PC-3 (cell line): ENCODE results near the gene BHLHE23. TPM values are rescaled to one million over a fixed set of nuclear protein-coding genes. Genes with fewer than 3 reads are reported as not detected.

Experiments used
- ATAC-seq: fragments of 200-7000 bp; cut with Tn5 transposase; 2 replicates; pipeline ENCODE4 v1.9.1; 2020; ENCODE audit warnings: mild to moderate bottlenecking, moderate library complexity
- BruUV-seq: library from RNA; stranded (reverse); fragments of 400-500 nt; replicated peaks from 2 replicates; lab custom pipeline; 2021; lab: Mats Ljungman, UMichigan
- CTCF ChIA-PET: fragments of 300-600 bp; sonication (Branson Sonifier 250); formaldehyde crosslinking; loops from one replicate; lab custom pipeline; 2022; ENCODE audit warnings: antibody characterized with exemption; lab: Charles Lee
- POLR2A ChIA-PET: fragments of 300-600 bp; sonication (Branson Sonifier 250); formaldehyde crosslinking; loops from one replicate; lab custom pipeline; 2022; ENCODE audit warnings: antibody characterized with exemption; ENCODE audit not compliant: unreplicated experiment; lab: Charles Lee
- DNase-seq: peaks from one replicate; pipeline ENCODE4 v3.0.0-alpha.2; 2015
- H2AFZ ChIP-seq: fragments of 300-600 bp; sonication (generic); 2 replicates; pipeline ENCODE4 v1.6.0; 2016; ENCODE audit warnings: antibody characterized with exemption, low read length
- H3F3A ChIP-seq: fragments of 300-600 bp; sonication (generic); one replicate; pipeline ENCODE4 v1.6.0; 2017; ENCODE audit warnings: antibody characterized with exemption, low read length, control low read depth, mild to moderate bottlenecking; ENCODE audit not compliant: unreplicated experiment
- H3K27ac ChIP-seq: fragments of 300-600 bp; sonication (generic); 2 replicates; pipeline ENCODE4 v1.5.1; 2016; ENCODE audit warnings: mild to moderate bottlenecking, low read length
- H3K27me3 ChIP-seq: fragments of 300-600 bp; sonication (generic); 2 replicates; pipeline ENCODE4 v1.6.1; 2016; ENCODE audit warnings: low read length, mixed read lengths
- H3K36me3 ChIP-seq: fragments of 300-600 bp; sonication (generic); 2 replicates; pipeline ENCODE4 v1.6.1; 2016; ENCODE audit warnings: low read depth, mixed run types, low read length, mixed read lengths
- H3K4me1 ChIP-seq: fragments of 300-600 bp; sonication (generic); 2 replicates; pipeline ENCODE4 v1.5.1; 2016; ENCODE audit warnings: low read length; ENCODE audit not compliant: insufficient read depth
- H3K4me2 ChIP-seq: fragments of 300-600 bp; sonication (generic); 2 replicates; pipeline ENCODE4 v1.6.0; 2016; ENCODE audit warnings: low read length
- H3K4me3 ChIP-seq: fragments of 300-600 bp; sonication (generic); 2 replicates; pipeline ENCODE4 v1.5.1; 2016; ENCODE audit warnings: mild to moderate bottlenecking, low read length, mixed read lengths
- H3K79me2 ChIP-seq: fragments of 300-600 bp; sonication (generic); 2 replicates; pipeline ENCODE4 v1.6.1; 2017; ENCODE audit warnings: low read length, mixed read lengths
- H3K9ac ChIP-seq: fragments of 300-600 bp; sonication (generic); 2 replicates; pipeline ENCODE4 v1.6.0; 2016; ENCODE audit warnings: mild to moderate bottlenecking, low read length
- H3K9me2 ChIP-seq: fragments of 300-600 bp; sonication (generic); replicated peaks from 2 replicates; pipeline ENCODE4 v1.6.1; 2016; ENCODE audit warnings: mixed run types, low read length, mixed read lengths
- H3K9me3 ChIP-seq: fragments of 300-600 bp; sonication (generic); 2 replicates; pipeline ENCODE4 v1.6.1; 2016; ENCODE audit warnings: low read length, mixed read lengths
- H4K20me1 ChIP-seq: fragments of 300-600 bp; sonication (generic); 2 replicates; pipeline ENCODE4 v1.6.1; 2016; ENCODE audit warnings: low read length, mixed read lengths
- EZH2 ChIP-seq: fragments of 300-600 bp; sonication (generic); IDR thresholded peaks from one replicate; pipeline ENCODE4 v1.6.1; 2017; ENCODE audit warnings: antibody characterized with exemption, mild to moderate bottlenecking, low read length; ENCODE audit not compliant: unreplicated experiment
- EZH2phosphoT487 ChIP-seq: fragments of 300-600 bp; sonication (generic); IDR thresholded peaks from 2 replicates; pipeline ENCODE4 v1.6.1; 2018; ENCODE audit warnings: mild to moderate bottlenecking, antibody characterized with exemption, low read length, borderline replicate concordance
- intact Hi-C: fragments of 100-400 bp; cut with micrococcal nuclease; formaldehyde crosslinking; loops from 2 replicates; pipeline ENCODE4 v1.9.0; 2023
- total RNA-seq: library from RNA; depleted of rRNA; stranded (reverse); fragments of >200 nt; gene quantifications from 2 replicates; pipeline ENCODE4 v1.2.3, GENCODE V29; 2014
- TF ChIP-seq, protein P1 (sequence below): fragments of 300-600 bp; sonication (generic); conservative IDR thresholded peaks from 2 replicates; pipeline ENCODE4 v1.5.1; 2017; ENCODE audit warnings: antibody characterized with exemption, low read depth, mild to moderate bottlenecking, low read length

The BHLHE23 gene
- total RNA-seq, 1 experiment from 2014 or later, result not detected

DNA sequence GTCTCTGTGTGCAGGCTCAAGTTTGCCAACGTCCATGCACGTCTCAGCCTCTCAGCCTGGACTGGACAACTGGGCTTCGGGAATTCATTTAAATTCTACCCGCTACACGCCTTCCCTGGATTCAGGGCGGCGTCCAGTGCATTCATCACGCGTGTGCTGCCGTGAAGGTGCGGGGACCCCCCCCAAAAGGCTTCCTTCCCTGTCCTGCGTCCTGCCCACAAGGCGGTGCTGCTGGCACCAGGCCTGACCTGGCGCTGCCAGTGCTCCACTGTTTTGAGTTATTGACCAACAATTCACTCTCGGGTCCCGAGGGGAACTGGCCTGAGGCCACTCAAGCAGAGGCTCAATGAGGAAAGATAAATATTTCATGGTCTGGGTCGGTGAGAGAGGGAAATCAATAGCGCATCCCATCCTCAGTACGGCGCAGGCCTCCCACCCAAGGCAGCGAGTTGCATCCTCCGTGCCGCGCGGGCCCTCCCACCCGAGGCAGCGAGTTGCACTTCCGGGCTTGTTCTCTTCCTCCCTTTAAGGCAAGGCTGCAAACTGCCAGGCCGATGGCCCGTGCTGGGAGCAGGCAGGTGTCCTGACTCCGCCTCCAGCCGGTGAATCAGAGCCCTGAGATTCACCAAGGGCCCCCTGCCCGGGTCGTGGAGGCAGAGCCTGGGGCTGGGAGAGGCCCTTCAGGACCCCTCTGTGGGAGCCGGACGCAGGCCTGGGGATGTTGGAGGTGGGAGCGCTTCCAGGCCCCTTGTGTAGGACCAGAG, 22.8 kb upstream of the BHLHE23 start:
- Histone ChIP-seq H3K4me1 (no peaks in the 10 kb centered on the region), H3K4me2 (peak overlapping the region; percentile 58; the same call in 1 of the 2 replicates), H3K27me3 (peaks cover 63% of the 10 kb centered on the region), H2AFZ (peak overlapping the region; percentile 34; the same call in 1 of the 2 replicates), H3K9me3 (no peaks in the 10 kb centered on the region), H3F3A (no peaks in the 10 kb centered on the region), H3K9me2 (no peaks in the 10 kb centered on the region), H3K4me3 (no peak overlapping the region), H3K9ac (no peak overlapping the region), H3K79me2 (no peaks in the 10 kb centered on the region), H3K36me3 (no peaks in the 10 kb centered on the region), H3K27ac (no peak overlapping the region), H4K20me1 (no peaks in the 10 kb centered on the region)
- DNase-seq (peak; percentile 40), ATAC-seq (peak; percentile 9; the same call in 1 of the 2 replicates)
- no TSS peak for BruUV-seq
- ChIA-PET POLR2A (no interaction called here), CTCF (no interaction called here)
- no peak for TF ChIP-seq EZH2phosphoT487
- TF ChIP-seq, protein P1, sequence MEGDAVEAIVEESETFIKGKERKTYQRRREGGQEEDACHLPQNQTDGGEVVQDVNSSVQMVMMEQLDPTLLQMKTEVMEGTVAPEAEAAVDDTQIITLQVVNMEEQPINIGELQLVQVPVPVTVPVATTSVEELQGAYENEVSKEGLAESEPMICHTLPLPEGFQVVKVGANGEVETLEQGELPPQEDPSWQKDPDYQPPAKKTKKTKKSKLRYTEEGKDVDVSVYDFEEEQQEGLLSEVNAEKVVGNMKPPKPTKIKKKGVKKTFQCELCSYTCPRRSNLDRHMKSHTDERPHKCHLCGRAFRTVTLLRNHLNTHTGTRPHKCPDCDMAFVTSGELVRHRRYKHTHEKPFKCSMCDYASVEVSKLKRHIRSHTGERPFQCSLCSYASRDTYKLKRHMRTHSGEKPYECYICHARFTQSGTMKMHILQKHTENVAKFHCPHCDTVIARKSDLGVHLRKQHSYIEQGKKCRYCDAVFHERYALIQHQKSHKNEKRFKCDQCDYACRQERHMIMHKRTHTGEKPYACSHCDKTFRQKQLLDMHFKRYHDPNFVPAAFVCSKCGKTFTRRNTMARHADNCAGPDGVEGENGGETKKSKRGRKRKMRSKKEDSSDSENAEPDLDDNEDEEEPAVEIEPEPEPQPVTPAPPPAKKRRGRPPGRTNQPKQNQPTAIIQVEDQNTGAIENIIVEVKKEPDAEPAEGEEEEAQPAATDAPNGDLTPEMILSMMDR, result no peak
- TF ChIP-seq EZH2, result no peak
- intact Hi-C loops, result no loop called here

DNA sequence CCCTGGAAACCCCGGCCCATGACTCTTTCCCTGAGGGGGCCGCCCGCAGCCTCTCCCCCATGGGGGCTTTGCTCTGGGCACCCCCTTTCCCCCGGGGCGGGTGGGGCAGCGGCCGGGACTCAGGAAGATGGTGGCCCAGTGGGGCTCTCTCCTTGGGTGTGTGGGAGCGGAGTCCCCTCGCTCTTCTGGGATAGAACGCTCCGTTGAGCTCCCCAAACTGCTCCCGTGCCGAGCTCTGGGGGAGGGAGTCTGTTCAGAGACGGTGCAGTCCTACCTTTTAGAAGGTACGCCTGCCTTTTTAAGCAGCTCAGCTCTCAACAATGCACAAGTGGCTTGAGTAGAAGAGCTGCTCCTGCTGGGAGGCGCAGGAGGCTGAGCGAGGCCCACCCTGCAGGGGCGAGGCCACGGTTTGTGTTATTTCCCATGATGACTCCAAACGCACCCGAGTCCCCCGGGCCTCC, 21.7 kb upstream of the BHLHE23 start:
- no peaks in the 10 kb centered on the region for H3K36me3 ChIP-seq
- intact Hi-C loops, result no loop called here
- H3K79me2 ChIP-seq, result no peaks in the 10 kb centered on the region
- POLR2A ChIA-PET, result no interaction called here
- H2AFZ ChIP-seq, result no peak overlapping the region
- ATAC-seq, result no peak
- no peak overlapping the region for H3K4me2 ChIP-seq
- no peak overlapping the region for H3K4me3 ChIP-seq
- H3K27me3 ChIP-seq, result peaks cover 72% of the 10 kb centered on the region
- DNase-seq, result no peak
- H3K9me2 ChIP-seq, result no peaks in the 10 kb centered on the region
- TF ChIP-seq, protein P1, result no peak
- no peak for TF ChIP-seq EZH2phosphoT487
- TF ChIP-seq EZH2, result no peak
- H3K9ac ChIP-seq, result no peak overlapping the region
- no peaks in the 10 kb centered on the region for H3K4me1 ChIP-seq
- no peaks in the 10 kb centered on the region for H3K9me3 ChIP-seq
- H3K27ac ChIP-seq, result no peak overlapping the region
- no TSS peak for BruUV-seq
- no peaks in the 10 kb centered on the region for H3F3A ChIP-seq
- H4K20me1 ChIP-seq, result no peaks in the 10 kb centered on the region
- CTCF ChIA-PET, result no interaction called here

DNA sequence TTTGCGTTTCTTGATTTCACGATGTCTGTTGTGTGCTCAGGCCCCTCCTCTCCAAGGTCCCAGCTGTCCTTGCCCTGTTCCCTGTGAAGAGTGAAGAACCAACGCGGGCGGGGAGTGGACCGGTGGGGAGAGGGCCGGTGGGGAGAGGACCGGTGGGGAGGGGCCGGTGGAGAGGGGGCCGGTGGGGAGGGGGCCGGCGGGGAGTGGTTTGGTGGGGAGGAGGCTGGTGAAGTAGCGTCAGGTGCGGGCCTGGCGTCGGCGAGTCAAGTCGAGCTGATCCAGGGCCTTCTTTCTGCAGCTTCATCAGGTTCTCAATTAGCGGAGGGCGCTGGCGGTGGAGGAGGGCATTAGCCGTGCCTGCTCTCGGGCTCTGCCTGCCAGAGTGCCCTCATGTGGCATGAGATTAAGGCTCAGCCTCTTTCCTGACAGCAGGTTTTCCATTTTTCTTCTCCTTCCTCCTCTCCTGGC, 21.2 kb upstream of the BHLHE23 start:
- POLR2A ChIA-PET, result no interaction called here
- Histone ChIP-seq H3K9ac (no peak overlapping the region), H3K27me3 (peaks cover 72% of the 10 kb centered on the region), H4K20me1 (no peaks in the 10 kb centered on the region), H2AFZ (no peak overlapping the region), H3F3A (no peaks in the 10 kb centered on the region), H3K4me3 (no peak overlapping the region), H3K36me3 (no peaks in the 10 kb centered on the region), H3K9me3 (no peaks in the 10 kb centered on the region), H3K79me2 (no peaks in the 10 kb centered on the region), H3K4me1 (no peaks in the 10 kb centered on the region), H3K9me2 (no peaks in the 10 kb centered on the region), H3K27ac (no peak overlapping the region), H3K4me2 (no peak overlapping the region)
- TF ChIP-seq, protein P1, result no peak
- TF ChIP-seq EZH2, result no peak
- no peak for TF ChIP-seq EZH2phosphoT487
- CTCF ChIA-PET, result no interaction called here
- DNase-seq (peak; percentile 41), ATAC-seq (peak; percentile 45)
- intact Hi-C loops, result no loop called here
- no TSS peak for BruUV-seq
